Head of caudate nucleus (tissue), 42 donors: ENCODE measurements around the gene LONRF2.
"Not testable (repeated sequence)": the region's sequence is repeated elsewhere in the genome, so short reads cannot be mapped to it uniquely, and the experiment has no call there.

Source experiments
- DNase-seq, 42 donors: peaks; one replicate each; pipeline versions ENCODE4 v3.0.0 to v3.0.0-alpha.2; 2020 to 2021; ENCODE audit warnings: mixed read lengths in 7 of 42
- intact Hi-C: fragments of 100-400 bp; cut with DNase I; formaldehyde crosslinking; loops from one replicate; pipeline ENCODE4 v1.15.0; 2022

LONRF2 gene

DNA sequence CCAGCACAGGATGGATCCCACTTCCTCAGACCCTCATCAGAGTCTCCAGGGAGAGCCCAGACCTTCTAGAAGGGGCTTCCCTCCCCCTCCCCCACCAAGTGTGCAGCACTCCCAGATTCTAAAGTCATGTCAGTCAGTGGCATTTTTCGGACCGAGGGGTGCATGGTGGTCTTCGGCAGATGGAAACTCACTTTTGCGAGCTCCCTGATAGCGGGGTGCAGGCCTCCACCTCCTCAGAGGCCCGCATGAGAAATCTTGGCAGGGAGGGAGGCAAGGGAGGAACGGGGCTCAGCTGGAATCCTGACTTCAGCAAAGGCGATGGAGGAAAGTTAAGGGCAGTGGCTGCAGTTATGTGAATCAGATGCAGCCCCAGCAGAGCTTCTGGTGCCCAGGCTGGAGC lies 58.2 kb downstream of the LONRF2 start:
- DNase-seq: peak in 1 of 42 donors; percentile 26
- intact Hi-C loops: loop anchor here (5.0 kb wide), 2 partner anchors 118 to 702 kb away; no protein-coding TSS in a partner anchor

DNA sequence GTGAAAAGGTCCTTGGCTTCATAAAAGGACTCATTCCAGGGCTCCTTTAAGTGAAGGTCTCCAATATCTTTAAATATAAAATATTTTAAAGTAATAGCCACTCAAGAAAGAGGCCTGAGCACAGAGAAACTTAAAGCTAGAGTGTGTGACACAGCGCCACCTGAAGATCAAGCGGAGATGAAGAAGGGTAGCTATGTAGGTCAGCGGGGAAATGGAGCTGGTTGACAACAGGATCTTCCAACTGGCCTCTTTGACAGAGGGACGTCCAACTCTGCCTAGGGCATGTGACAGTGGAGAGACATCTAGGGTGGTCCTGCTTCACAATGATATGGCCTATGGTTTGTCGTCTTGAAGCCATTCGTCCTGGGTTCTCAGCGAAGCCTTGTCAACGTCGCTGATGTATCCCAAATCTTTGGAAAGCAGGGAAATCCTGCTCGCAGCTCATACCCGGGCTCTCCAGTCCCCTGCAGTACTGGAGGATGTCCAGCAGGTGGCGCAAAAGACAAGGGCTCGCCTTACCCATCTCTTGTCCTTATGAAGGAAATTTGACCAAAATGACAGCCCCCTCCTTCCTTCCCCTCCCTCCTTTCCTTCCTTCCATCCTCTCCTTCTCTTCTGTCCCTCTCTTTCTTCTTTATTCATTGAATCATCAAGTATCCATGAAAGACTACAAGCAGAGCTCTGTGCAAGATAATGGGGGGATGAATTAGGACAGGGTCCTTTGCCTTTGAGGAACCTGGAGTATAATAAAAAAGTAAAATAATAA lies 59.6 kb downstream of the LONRF2 start:
- peak; percentile 28 to 91 (median 83) for DNase-seq
- intact Hi-C loops: loop anchor here (5.0 kb wide), 2 partner anchors 120 to 700 kb away; no protein-coding TSS in a partner anchor

DNA sequence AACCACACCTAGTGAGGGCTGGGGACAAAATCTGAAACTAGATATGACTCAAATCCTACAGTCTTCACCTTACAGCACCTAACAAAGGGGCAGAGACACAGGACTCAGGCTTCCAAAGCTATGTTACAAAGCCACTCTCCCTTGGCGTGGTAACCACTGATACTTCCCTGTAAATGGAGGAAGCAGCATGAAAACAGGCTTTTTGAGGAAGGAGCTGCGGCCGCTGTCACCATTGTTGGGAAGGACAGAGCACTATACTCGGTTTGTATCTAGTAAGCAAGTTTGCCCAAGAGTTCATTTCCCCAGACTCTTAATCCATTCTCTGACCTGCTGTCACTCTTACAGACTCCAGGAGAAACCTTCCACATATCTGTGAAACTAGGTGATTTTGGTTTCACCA lies 60.3 kb downstream of the LONRF2 start:
- peak in 11 of 42 donors; percentile 16 to 54 (median 36) for DNase-seq
- intact Hi-C loops: loop anchor here (5.0 kb wide), 2 partner anchors 120 to 700 kb away; no protein-coding TSS in a partner anchor

DNA sequence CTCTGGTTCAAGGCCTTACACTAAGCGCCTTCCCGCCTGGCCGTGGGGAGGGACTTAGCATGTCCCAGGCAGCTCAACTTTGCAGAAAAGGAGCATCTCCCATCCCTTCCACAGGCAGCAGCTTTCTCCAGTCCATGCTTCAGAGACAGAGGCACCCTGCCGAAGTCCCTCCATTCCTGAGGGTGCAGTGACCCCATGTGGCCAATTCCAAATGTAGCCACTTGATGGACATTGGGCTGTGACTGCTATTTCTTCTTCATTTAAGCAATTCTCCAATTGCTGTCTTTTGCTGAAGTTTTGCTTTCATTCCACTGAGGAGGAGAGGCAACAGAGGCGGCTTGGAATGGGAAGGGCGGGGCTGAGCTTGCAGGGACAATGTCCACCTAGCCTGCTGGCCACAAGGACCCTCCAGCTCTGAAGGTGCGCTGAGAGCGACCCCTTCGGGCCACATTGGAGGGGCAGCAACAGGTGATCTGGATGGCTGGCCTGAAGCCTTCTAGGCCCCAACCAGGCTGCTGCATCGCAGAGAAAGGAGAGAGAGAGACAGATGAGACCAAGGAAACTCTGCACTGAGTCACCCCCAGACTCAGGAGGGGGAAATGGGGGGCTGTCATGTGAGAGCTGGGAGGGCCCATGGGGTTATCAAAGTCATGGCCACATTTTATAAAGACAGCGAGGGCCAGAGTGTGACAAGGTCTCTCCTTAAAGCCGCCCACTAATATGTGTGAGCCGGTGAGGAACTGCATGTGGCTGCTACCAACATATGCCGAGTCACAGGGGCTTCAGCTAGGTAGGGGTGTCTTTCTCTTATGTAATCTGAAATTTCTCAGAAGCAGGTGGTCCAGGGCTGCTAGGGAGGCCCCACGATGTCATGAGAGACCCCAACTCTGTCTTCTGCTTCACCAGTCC lies 61.3 kb downstream of the LONRF2 start:
- intact Hi-C loops: loop anchor here (5.0 kb wide), 2 partner anchors 121 to 699 kb away; no protein-coding TSS in a partner anchor
- DNase-seq: peak; percentile 40 to 91 (median 78)

DNA sequence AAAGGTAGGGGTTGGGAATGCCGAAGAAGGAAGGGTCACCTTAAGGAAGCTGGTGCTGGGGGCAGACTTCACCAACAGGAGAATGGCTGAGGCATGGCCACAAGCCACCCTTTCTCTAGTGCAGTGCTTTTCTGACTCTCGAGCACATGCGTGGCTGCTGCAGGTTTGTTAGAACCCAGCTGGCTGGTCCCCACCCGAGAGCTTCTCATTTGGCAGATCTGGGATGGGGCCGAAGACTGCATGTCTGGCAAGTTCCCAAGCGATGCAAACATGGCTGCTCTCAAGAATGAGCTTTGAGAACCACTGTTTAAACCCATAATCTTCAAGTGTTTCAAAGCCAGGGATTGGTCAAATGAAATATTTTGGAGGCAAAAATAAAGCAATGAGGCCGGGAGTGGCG lies 63.2 kb downstream of the LONRF2 start:
- intact Hi-C loops: no loop called here
- DNase-seq: no peak

DNA sequence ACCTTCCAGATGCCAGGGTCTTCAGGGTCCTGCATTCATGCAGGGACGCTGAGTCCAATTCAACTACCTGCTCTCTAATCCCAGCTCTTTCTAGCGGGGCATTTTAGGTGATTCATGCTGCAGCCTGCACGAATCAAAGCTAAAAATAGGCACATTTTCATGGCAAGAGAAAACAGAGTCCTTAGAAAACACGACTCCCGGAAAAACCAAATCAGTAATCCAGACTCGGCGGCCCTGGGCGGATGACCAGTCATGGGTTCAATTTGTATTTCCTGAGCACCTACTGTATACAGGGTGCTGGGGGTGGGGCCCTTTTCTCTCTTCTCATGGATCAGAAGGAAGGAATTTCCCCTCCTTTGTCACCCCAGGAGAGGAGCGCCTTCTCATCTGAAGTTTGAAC lies 64.4 kb downstream of the LONRF2 start:
- intact Hi-C loops: no loop called here
- DNase-seq: peak in 1 of 42 donors; percentile 34

DNA sequence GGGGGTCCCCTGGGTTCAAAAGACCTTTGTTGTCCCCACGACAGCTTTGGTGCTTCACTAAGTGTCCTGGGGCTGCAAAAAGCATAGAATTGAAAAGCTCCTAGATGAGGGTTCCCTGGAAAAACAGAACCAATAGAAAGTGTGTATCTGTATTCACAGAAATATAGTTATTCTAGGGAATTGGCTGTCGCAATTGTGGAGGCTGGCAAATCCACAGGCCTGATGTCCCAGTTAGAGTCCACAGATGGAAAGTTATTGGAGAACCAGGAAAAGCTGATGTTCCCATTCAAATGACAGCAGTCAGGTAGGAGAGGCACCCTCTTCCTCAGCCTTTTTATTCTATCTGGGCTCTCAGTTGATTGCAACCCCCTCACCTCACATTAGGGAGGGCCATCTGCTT lies 65.5 kb downstream of the LONRF2 start:
- intact Hi-C loops: no loop called here
- DNase-seq: no peak

DNA sequence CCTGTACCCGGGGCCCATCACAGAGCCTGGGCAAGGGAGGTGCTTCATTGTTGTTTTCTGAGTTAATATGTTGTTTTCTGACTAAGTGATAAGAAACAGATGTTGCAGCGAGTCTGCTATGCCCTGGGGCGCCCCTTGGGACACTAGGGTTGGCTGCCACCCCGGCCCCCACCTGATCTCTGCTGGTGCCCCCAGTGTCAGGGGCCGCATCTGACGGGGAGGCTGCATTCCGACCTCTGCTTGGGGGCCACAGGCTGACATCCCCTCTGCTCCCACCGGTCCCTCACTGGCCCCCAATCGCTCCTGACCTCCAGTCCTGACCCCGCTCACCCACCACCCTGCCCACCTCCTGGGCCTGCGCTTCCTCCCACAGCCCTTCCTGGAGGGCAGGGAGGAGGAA lies 65.9 kb downstream of the LONRF2 start:
- intact Hi-C loops: no loop called here
- DNase-seq: no peak

DNA sequence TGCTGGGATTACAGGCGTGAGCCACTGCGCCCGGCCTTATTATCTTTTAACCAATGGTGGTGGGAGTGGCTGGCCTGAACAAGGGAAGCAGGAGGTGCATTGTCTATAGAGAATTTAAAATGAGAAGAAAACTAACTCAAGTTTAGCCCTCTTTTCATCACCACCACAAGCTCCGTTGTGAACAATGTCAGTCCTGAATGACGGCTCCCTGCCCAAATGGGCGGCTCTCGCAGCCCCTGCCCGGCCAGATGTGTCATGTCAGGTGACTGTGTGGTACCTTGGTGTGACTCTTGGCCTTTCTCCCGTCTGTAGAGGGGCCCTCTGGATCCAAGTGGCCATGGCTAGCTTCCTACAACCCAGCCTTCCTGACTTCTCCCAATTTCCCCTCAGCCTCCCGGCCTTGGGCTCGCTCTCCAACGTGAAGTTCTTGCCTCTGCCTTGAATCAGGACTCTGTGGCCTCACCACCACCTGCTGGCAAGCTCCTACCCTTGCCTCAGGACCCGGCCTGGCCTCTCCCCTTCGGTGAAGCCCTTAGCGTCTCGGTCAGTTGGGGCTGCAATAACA lies 67.6 kb downstream of the LONRF2 start:
- intact Hi-C loops: no loop called here

DNA sequence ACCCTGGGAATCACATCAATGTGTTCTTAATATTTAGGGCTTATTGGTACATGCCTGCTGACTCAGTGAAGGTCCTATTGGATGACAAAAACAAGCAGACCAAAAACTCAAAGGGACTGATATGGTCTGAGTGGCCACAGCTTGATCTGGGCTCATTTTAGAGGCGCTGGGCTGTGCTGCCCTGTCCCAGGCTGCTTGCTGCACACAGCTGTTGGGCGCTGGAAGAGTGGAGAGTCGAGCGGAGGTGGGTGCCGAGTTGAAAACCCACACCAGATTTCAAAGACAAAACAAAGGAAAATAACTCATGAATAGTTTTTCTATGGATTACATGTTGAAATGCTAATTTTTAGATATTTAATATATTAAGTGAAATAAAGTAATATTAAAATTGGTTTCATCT lies 68.5 kb downstream of the LONRF2 start:
- DNase-seq: no peak
- intact Hi-C loops: no loop called here

More for the DNA sequence above, 67.6 kb downstream of the LONRF2 start:
- DNase-seq: no peak

DNA sequence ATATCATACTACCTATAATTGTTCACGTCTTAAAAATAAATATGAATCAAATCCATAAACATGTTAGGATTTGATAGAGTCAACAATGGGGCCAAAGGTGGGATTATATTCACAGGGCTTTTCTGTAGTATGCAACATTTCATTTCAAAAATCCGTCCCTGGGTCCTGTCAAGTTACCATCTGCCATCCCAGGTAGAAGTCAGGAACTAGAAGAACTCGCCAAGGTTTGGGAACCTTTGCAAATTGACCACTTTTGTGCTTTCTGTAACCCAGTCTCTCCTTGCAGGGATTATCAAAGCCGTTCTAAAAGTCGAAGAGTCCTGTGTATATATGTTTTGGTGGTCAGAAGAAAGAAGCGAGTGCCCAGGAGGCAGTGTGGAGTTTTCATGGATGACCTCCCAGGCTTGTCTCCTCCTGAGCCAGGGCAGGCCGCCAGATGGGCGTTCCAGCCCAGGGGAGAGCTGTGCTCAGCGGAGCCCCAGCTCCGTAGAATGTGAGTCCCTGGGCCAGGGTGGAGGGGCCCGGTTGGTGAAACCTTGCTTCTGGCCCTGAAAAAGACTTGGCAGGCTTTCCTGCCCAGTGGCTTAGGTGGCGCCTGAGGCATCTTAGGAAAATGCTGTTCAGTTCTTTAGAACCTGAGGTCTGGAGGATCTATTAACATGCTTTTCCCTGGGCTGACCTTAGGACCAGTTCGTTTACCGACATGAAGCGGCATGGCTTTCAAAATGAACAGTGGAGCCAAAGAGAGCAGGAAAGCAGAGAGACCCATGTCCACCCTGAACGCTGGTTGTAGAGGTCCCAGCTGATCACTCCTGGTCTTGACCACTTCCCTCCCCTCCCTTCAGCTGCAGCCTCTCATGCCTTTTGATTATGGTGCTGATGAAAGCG lies 69.2 kb downstream of the LONRF2 start:
- intact Hi-C loops: no loop called here
- no peak for DNase-seq

DNA sequence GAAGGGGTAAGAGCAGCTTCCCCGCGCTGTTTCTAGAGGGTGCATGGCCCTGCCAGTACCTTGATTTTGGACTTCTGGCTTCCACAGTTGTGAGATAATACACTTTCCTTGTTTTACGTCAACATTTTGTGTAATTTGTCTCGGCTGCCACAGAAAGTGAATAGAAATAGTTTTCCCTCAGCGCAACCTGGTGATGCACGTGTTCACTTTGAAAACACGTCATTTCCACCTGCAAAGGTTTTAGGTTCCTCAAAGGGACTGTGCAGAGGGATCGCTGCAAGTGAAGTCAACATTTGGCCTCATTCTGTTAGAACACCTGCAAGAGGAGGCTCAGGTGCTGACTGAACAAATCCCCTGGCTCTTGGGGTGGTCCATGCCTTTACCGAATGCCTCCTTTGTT lies 71.7 kb downstream of the LONRF2 start:
- intact Hi-C loops: no loop called here
- DNase-seq: no peak

DNA sequence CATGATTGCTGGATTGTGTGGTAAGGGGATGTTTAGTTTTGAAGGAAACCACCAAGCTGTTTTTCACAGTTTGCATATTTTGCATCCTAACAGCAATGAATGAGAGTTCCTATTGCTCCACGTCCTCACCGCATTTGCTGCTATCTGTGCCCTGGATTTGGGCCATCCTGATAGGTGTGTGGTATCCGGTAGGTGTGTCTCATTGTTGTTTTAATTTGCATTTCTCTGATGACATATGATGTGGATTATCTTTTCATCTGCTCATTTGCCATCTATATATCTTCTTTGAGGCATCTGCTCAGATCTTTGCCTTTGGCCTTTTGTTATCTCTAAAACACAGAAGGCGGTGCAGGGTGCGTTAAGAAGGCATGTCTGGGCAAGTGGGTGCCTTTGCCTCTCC lies 73.3 kb downstream of the LONRF2 start:
- intact Hi-C loops: no loop called here
- no peak for DNase-seq

DNA sequence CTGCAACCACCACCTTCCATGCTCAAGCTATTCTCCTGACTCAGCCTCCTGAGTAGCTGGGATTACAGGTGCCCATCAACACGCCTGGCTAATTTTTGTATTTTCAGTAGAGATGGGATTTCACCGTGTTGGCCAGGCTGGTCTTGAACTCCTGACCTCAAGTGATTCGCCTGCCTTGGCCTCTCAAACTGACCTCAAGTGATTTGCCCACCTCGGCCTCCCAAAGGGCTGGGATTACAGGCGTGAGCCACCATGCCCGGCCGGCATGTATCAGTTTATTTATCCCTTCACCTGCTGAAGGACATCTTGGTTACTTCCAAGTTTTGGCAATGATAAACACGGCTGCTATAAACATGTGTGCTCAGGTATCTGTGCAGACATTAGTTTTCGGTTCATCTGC lies 73.7 kb downstream of the LONRF2 start:
- DNase-seq, intact Hi-C loops: not testable (repeated sequence)

DNA sequence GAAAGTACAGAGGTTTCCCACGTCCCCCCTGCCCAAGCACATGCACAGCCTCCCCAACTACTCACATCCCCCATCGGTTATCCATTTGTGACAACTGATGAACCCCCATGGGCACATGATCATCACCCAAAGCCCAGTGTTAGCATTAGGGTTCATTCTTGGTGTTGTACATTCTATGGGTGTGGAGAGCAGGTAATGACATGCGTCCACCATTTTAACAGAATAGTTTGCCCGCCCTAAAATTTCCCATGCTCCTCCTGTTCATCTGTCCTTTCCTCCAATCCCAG lies 74.3 kb downstream of the LONRF2 start:
- DNase-seq: no peak
- intact Hi-C loops: no loop called here

DNA sequence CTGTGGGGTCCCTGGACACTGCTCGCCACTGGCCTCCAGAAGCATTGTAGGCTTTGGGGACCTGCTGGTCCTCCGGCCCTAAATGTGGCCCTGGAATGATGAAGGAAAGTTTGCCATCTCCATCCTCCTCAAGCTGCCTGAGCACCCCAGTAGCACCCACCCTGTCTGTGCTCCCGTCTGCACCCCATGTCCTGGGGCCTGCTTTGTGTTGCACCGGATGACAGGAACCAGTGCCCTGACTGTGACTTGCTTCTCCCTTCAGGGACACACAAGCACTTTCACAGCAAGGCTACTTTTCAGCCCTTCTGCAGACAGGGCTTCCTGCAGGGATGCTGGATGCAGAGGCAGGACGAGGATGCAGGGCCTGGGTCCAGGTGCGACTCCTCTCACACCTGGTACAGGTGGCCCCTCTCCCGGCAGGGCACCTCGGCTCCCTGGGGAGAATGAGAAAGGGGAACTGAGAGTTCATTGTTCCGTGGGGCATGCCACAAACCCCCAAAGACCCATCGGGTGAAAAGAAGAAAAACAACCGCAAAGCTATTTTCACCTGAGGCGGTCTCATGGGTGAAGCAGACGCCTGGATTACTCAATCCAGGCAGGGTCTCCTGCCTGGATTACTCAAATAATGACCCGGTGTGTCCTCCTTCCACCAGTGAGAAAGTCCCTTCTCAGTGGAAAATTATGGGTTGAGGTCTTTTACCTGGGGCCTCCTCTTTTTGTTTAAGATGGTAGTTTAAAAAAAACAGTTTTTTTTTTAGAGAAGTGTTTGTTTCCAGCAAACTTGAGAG lies 74.9 kb downstream of the LONRF2 start:
- DNase-seq: no peak
- intact Hi-C loops: no loop called here

DNA sequence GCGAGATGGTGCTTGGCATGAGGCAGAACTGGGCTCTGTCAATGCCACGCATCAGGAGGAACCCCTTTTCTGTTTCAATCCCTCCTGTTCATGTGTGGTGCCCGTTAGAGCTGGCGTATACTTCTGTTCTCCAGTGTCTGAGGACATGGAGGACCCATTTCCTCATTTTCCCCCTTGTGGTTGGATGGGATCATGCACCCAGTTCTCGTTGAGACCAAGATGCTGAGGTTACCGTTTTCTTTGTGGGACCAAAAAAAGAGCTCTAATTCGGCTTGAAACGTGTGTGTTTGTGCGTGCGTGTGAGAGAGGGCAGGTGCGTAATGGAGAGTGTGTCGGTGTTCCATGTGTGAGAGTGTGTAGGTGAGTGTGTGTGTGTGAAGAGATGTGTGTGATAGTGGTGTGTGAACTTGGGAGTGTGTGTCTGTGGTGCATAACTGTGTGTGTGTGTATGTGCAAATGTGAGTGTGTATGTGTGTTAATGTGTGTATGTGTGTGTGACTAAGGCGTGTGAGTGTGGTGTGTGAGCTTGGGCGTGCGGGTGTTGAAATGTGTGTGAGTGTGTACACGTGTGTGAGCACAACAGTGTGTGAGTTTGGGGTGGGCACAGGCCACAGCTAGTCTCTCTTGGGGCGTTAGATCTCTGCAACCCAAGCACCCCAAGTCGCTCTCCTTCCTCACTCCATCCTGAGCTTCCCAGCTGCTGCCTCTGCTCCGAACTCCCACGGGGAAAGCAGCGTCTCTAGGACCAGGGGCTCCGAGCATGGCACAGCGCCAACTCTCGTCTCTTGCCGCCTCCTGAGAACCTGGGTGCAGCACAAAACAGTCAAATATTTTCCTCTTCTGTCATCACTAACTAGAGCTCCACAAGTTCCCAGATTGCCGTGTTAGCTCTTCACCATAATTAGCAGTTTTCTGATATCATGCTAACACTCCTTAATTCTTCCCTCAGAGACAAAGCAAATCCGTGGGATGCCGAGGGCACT lies 75.8 kb downstream of the LONRF2 start:
- peak in 6 of 42 donors; percentile 7 to 50 (median 33) for DNase-seq
- intact Hi-C loops: no loop called here
